Measurements from ENCODE around the gene RAB7B.

DNA sequence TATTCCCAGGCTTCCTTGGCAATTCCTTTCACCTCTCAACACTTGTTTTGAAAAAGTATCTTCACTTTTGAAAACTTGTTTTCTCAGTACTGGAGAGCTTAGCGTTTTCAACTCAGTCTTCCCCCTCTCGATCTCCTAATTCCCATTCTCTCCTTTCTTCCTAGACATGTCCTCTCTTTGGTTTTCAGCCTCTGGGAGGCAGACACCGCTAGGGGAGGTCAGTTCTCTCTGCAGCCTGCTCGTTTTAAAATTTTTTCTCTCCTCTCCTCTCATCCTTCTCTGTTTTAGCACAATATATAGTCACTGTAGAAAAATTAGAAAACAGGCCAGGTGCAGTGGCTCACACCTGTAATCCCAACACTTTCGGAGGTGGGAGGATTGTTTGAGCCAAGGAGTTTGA, 37.1 kb upstream of the RAB7B start:
- TF ChIP-seq, protein P1, sequence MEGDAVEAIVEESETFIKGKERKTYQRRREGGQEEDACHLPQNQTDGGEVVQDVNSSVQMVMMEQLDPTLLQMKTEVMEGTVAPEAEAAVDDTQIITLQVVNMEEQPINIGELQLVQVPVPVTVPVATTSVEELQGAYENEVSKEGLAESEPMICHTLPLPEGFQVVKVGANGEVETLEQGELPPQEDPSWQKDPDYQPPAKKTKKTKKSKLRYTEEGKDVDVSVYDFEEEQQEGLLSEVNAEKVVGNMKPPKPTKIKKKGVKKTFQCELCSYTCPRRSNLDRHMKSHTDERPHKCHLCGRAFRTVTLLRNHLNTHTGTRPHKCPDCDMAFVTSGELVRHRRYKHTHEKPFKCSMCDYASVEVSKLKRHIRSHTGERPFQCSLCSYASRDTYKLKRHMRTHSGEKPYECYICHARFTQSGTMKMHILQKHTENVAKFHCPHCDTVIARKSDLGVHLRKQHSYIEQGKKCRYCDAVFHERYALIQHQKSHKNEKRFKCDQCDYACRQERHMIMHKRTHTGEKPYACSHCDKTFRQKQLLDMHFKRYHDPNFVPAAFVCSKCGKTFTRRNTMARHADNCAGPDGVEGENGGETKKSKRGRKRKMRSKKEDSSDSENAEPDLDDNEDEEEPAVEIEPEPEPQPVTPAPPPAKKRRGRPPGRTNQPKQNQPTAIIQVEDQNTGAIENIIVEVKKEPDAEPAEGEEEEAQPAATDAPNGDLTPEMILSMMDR (IDR thresholded peaks at IDR 0.05) = no peak
- no peak for TF ChIP-seq POLR2A (IDR thresholded peaks at IDR 0.05)
